MM.1S (cell line): Measurements from ENCODE around the gene SNTG2.

ENCODE experiments used
- DNase-seq: peaks from one replicate; pipeline ENCODE4 v3.0.0-alpha.2; 2015
- H2AFZ ChIP-seq: fragments of 300-600 bp; sonication (generic); 2 replicates; pipeline ENCODE4 v1.6.0; 2016; ENCODE audit warnings: antibody characterized with exemption, low read length
- H3F3A ChIP-seq: fragments of 300-600 bp; sonication (generic); 2 replicates; pipeline ENCODE4 v1.6.1; 2016; ENCODE audit warnings: mild to moderate bottlenecking, antibody characterized with exemption, low read length, moderate library complexity, mixed read lengths; ENCODE audit not compliant: insufficient read depth
- H3K27ac ChIP-seq: fragments of 300-600 bp; sonication (generic); 2 replicates; pipeline ENCODE4 v1.5.1; 2016; ENCODE audit warnings: mild to moderate bottlenecking, low read length
- H3K27me3 ChIP-seq: fragments of 300-600 bp; sonication (generic); replicated peaks from 2 replicates; pipeline ENCODE4 v1.6.0; 2016; ENCODE audit warnings: low read length; ENCODE audit not compliant: insufficient read depth
- H3K36me3 ChIP-seq: fragments of 300-600 bp; sonication (generic); replicated peaks from 2 replicates; pipeline ENCODE4 v1.6.1; 2016; ENCODE audit warnings: mild to moderate bottlenecking, low read length, mixed read lengths; ENCODE audit not compliant: insufficient read depth
- H3K4me1 ChIP-seq: fragments of 300-600 bp; sonication (generic); 2 replicates; pipeline ENCODE4 v1.6.1; 2016; ENCODE audit warnings: low read length, mixed read lengths
- H3K4me2 ChIP-seq: fragments of 300-600 bp; sonication (generic); 2 replicates; pipeline ENCODE4 v1.6.0; 2016; ENCODE audit warnings: low read depth, low read length
- H3K4me3 ChIP-seq: fragments of 300-600 bp; sonication (generic); 2 replicates; pipeline ENCODE4 v1.5.1; 2016; ENCODE audit warnings: low read length, mixed read lengths
- H3K79me2 ChIP-seq: fragments of 300-600 bp; sonication (generic); 2 replicates; pipeline ENCODE4 v1.6.1; 2016; ENCODE audit warnings: mixed run types, low read length, mixed read lengths
- H3K9ac ChIP-seq: fragments of 300-600 bp; sonication (generic); 2 replicates; pipeline ENCODE4 v1.6.1; 2016; ENCODE audit warnings: low read length, mixed read lengths
- H3K9me2 ChIP-seq: fragments of 300-600 bp; sonication (generic); replicated peaks from 2 replicates; pipeline ENCODE4 v1.6.1; 2016; ENCODE audit warnings: mild to moderate bottlenecking, low read length, mixed read lengths; ENCODE audit not compliant: insufficient read depth
- H3K9me3 ChIP-seq: fragments of 300-600 bp; sonication (generic); replicated peaks from 2 replicates; pipeline ENCODE4 v1.6.1; 2016; ENCODE audit warnings: mild to moderate bottlenecking, low read length, mixed read lengths; ENCODE audit not compliant: insufficient read depth
- H4K20me1 ChIP-seq: fragments of 300-600 bp; sonication (generic); 2 replicates; pipeline ENCODE4 v1.6.1; 2016; ENCODE audit warnings: mild to moderate bottlenecking, low read length, moderate library complexity, mixed read lengths; ENCODE audit not compliant: insufficient read depth
- EZH2 ChIP-seq: fragments of 300-600 bp; sonication (generic); optimal IDR thresholded peaks from 2 replicates; pipeline ENCODE3; 2017; ENCODE audit warnings: low read depth, mild to moderate bottlenecking, antibody characterized with exemption, low read length, mixed read lengths
- EZH2phosphoT487 ChIP-seq: fragments of 300-600 bp; sonication (generic); IDR thresholded peaks from 2 replicates; pipeline ENCODE4 v1.6.1; 2018; ENCODE audit warnings: antibody characterized with exemption, low read length
- TF ChIP-seq, protein P1 (sequence below): fragments of 300-600 bp; sonication (generic); IDR thresholded peaks from 2 replicates; pipeline ENCODE4 v1.5.1; 2016; ENCODE audit warnings: antibody characterized with exemption, low read length, mixed read lengths

Gene SNTG2

DNA sequence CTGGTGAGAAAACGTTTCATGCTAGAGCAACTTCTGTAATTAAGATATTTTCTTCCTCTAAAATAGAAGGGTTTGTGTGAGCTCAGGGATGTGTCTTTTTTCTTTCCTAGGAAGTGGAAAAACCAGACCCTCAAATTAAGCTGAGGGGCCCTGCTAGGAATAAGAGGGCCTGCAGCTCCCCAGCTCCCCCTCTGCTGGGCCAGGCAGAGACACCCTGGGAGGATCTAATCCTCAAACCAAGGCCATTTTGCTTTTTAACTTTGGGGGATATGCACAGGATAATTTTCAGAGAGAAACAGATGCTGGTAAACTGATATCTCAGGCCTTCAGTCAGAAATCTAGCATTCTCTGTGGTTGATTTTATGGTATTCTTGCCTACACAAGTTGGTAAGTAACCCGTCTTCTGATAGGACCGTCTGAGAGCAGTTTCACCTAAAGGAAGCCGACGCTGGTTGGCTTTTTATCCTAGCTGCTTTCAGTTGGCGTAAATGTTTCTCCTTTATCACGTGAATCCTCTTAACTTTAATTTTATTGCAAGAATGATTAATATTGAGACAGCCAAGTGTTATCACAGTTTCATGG lies 34.8 kb downstream of the SNTG2 start:
- Histone ChIP-seq H3K9ac (no peak overlapping the region), H3K4me2 (no peak overlapping the region), H3K27ac (no peak overlapping the region), H3K36me3 (no peaks in the 10 kb centered on the region), H4K20me1 (no peaks in the 10 kb centered on the region), H3K9me3 (no peaks in the 10 kb centered on the region), H3F3A (no peaks in the 10 kb centered on the region), H2AFZ (no peak overlapping the region), H3K27me3 (no peaks in the 10 kb centered on the region), H3K4me3 (no peak overlapping the region), H3K9me2 (no peaks in the 10 kb centered on the region), H3K4me1 (no peaks in the 10 kb centered on the region), H3K79me2 (no peaks in the 10 kb centered on the region)
- DNase-seq, result no peak
- TF ChIP-seq EZH2, result no peak
- TF ChIP-seq, protein P1, sequence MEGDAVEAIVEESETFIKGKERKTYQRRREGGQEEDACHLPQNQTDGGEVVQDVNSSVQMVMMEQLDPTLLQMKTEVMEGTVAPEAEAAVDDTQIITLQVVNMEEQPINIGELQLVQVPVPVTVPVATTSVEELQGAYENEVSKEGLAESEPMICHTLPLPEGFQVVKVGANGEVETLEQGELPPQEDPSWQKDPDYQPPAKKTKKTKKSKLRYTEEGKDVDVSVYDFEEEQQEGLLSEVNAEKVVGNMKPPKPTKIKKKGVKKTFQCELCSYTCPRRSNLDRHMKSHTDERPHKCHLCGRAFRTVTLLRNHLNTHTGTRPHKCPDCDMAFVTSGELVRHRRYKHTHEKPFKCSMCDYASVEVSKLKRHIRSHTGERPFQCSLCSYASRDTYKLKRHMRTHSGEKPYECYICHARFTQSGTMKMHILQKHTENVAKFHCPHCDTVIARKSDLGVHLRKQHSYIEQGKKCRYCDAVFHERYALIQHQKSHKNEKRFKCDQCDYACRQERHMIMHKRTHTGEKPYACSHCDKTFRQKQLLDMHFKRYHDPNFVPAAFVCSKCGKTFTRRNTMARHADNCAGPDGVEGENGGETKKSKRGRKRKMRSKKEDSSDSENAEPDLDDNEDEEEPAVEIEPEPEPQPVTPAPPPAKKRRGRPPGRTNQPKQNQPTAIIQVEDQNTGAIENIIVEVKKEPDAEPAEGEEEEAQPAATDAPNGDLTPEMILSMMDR, result no peak
- TF ChIP-seq EZH2phosphoT487, result no peak

DNA sequence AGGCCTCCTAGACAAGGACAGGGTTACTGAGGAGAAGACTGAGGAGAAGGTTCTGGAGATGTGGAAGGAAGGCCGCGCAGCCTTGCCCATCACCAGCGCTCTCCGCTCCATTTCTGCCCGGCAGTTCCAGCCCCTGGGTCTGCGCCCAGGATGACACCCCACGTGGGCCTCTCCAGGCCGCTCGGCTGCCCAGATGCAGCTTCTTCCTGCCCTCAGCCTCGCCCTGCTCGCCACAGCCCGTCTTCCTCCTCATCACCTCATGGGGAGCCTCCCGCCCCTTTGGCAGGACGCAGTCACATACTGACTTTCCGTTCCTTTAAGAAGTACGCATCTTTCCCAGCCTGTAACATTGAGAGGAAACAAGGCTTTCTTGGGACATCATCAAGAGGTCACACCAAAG lies 37.1 kb downstream of the SNTG2 start:
- H2AFZ ChIP-seq, result no peak overlapping the region
- TF ChIP-seq EZH2phosphoT487, result no peak
- no peak for TF ChIP-seq EZH2
- TF ChIP-seq, protein P1, result no peak
- H3K9ac ChIP-seq, result no peak overlapping the region
- H4K20me1 ChIP-seq, result no peaks in the 10 kb centered on the region
- no peaks in the 10 kb centered on the region for H3F3A ChIP-seq
- H3K9me2 ChIP-seq, result no peaks in the 10 kb centered on the region
- no peak overlapping the region for H3K4me3 ChIP-seq
- no peaks in the 10 kb centered on the region for H3K36me3 ChIP-seq
- H3K79me2 ChIP-seq, result no peaks in the 10 kb centered on the region
- H3K27me3 ChIP-seq, result no peaks in the 10 kb centered on the region
- H3K4me2 ChIP-seq, result no peak overlapping the region
- H3K27ac ChIP-seq, result no peak overlapping the region
- H3K9me3 ChIP-seq, result no peaks in the 10 kb centered on the region
- no peak for DNase-seq
- no peaks in the 10 kb centered on the region for H3K4me1 ChIP-seq

DNA sequence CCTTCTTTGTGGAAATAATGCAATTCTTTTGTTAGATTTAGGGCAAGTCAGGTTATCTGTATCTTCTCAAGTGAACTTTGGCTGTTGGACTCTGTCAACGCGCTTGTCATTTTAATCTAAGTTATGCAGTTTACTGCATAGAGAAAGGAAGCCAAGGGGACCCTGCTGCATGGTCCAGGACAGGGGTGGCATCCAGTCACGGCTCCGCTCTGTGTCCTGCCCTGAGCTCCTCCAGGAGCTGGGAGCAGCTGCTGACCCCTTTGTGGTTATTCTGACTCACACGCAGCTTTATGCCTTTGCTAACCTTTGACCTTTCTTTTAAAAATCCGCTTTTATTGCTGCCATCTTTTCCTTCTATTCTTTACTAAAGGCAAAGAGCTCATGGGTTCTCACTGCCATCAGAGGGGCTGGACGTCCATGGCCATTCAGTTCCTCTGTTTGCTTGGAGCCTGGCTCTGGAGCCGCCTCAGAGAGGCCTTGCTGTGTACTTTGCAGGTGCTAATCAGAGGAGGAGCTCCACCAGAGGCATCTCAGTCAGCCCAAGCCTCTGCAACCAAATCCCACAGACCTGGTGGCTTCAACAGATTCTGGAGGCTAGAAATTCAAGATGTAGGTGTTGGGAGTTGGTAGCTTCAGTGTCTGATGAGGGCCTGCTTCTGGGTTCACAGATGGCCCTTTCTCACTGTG lies 39.3 kb downstream of the SNTG2 start:
- Histone ChIP-seq H4K20me1 (no peaks in the 10 kb centered on the region), H3K4me2 (no peak overlapping the region), H2AFZ (no peak overlapping the region), H3K9me2 (no peaks in the 10 kb centered on the region), H3K9me3 (no peaks in the 10 kb centered on the region), H3F3A (no peaks in the 10 kb centered on the region), H3K36me3 (no peaks in the 10 kb centered on the region), H3K27me3 (no peaks in the 10 kb centered on the region), H3K27ac (no peak overlapping the region), H3K9ac (no peak overlapping the region), H3K4me1 (no peaks in the 10 kb centered on the region), H3K4me3 (no peak overlapping the region), H3K79me2 (no peaks in the 10 kb centered on the region)
- no peak for DNase-seq
- TF ChIP-seq, protein P1, result no peak
- TF ChIP-seq EZH2, result no peak
- no peak for TF ChIP-seq EZH2phosphoT487
